HL-60 (cell line): ENCODE data around the gene PDZD4.

Source experiments
- CTCF ChIP-seq: IDR thresholded peaks from one replicate; pipeline ENCODE4 v1.5.1; 2011; ENCODE audit warnings: low read length, control low read depth, inconsistent platforms; ENCODE audit not compliant: insufficient read depth
- POLR2AphosphoS5 ChIP-seq: IDR thresholded peaks from 2 replicates; pipeline ENCODE4 v1.6.1; 2012; ENCODE audit warnings: low read depth
- REST ChIP-seq: IDR thresholded peaks from 2 replicates; pipeline ENCODE4 v1.6.1; 2012; ENCODE audit warnings: low read depth; ENCODE audit not compliant: insufficient replicate concordance
- SPI1 ChIP-seq: IDR thresholded peaks from 2 replicates; pipeline ENCODE4 v1.6.1; 2012; ENCODE audit warnings: low read depth, mild to moderate bottlenecking, borderline replicate concordance

- TF ChIP-seq CTCF (no peak), REST (no peak), POLR2AphosphoS5 (no peak), SPI1 (no peak)
Measured at GRCh38 chrX:153866302-153867019, 36.1 kb upstream of the PDZD4 start.
